Measurements from ENCODE around the gene ASCC1.

The ASCC1 gene

GRCh38 chr10:72093450-72093849 lies 122.6 kb downstream of the ASCC1 start:
- in situ Hi-C loops (cut with MboI; ENCODE audit: low pct_unique_long_range_greater_than_20kb, low sequenced_read_pairs, unreplicated experiment), result no loop called here
- DNase-seq (ENCODE audit: low spot score), result no peak
- TF ChIP-seq CTCF (IDR thresholded peaks at IDR 0.05; ENCODE audit: extremely low read depth, insufficient read depth, missing control alignments), result no peak

GRCh38 chr10:72092987-72093386 lies 123.1 kb downstream of the ASCC1 start:
- in situ Hi-C loops (cut with MboI; ENCODE audit: low pct_unique_long_range_greater_than_20kb, low sequenced_read_pairs, unreplicated experiment), result no loop called here
- TF ChIP-seq CTCF (IDR thresholded peaks at IDR 0.05; ENCODE audit: extremely low read depth, insufficient read depth, missing control alignments), result no peak
- DNase-seq (ENCODE audit: low spot score), result no peak

GRCh38 chr10:72092171-72092924 lies 123.7 kb downstream of the ASCC1 start:
- no peak for TF ChIP-seq CTCF (IDR thresholded peaks at IDR 0.05; ENCODE audit: extremely low read depth, insufficient read depth, missing control alignments)
- DNase-seq (ENCODE audit: low spot score), result no peak
- in situ Hi-C loops (cut with MboI; ENCODE audit: low pct_unique_long_range_greater_than_20kb, low sequenced_read_pairs, unreplicated experiment), result no loop called here

GRCh38 chr10:72090326-72090725 lies 125.8 kb downstream of the ASCC1 start:
- TF ChIP-seq CTCF (IDR thresholded peaks at IDR 0.05; ENCODE audit: extremely low read depth, insufficient read depth, missing control alignments), result no peak
- in situ Hi-C loops (cut with MboI; ENCODE audit: low pct_unique_long_range_greater_than_20kb, low sequenced_read_pairs, unreplicated experiment), result no loop called here
- DNase-seq (ENCODE audit: low spot score), result no peak

- in situ Hi-C loops (cut with MboI; ENCODE audit: low pct_unique_long_range_greater_than_20kb, low sequenced_read_pairs, unreplicated experiment), result no loop called here
- no peak for TF ChIP-seq CTCF (IDR thresholded peaks at IDR 0.05; ENCODE audit: extremely low read depth, insufficient read depth, missing control alignments)
Observed at GRCh38 chr10:72089618-72090017, 126.5 kb downstream of the ASCC1 start.

GRCh38 chr10:72088889-72089575 lies 127.0 kb downstream of the ASCC1 start:
- DNase-seq (ENCODE audit: low spot score), result peak; percentile 46
- in situ Hi-C loops (cut with MboI; ENCODE audit: low pct_unique_long_range_greater_than_20kb, low sequenced_read_pairs, unreplicated experiment), result no loop called here
- TF ChIP-seq CTCF (IDR thresholded peaks at IDR 0.05; ENCODE audit: extremely low read depth, insufficient read depth, missing control alignments), result no peak

More at GRCh38 chr10:72089618-72090017, 126.5 kb downstream of the ASCC1 start:
- no peak for DNase-seq (ENCODE audit: low spot score)
